NCI-H1436 treated with DMSO at 0.1 percent for 48 hours (cell line): ENCODE data around the gene KRTAP4-5.
"Not testable (repeated sequence)": the region's sequence is repeated elsewhere in the genome, so short reads cannot be mapped to it uniquely, and the experiment has no call there.

Experiments
- DNase-seq: peaks from one replicate; lab custom pipeline; 2025; lab: John Stamatoyannopoulos, UW

KRTAP4-5 gene

GRCh38 chr17:41149652-41149985, at the start of gene KRTAP4-5:
KRTAP4-5 (minus strand) TSS chr17:41149825; CDS start chr17:41149767, 58 bp downstream.
- no peak for DNase-seq

GRCh38 chr17:41196068-41196467, 46.4 kb upstream of the KRTAP4-5 start:
- no peak for DNase-seq

- no peak for DNase-seq
Observed at GRCh38 chr17:41190328-41190727, 40.7 kb upstream of the KRTAP4-5 start.

GRCh38 chr17:41189837-41190318, 40.3 kb upstream of the KRTAP4-5 start, which contains the start of gene KRTAP9-1:
KRTAP9-1 (plus strand) TSS chr17:41189887; CDS start chr17:41189887, 0 bp downstream.
- DNase-seq = not testable (repeated sequence)

- no peak for DNase-seq
Observed at GRCh38 chr17:41186872-41187271, 37.2 kb upstream of the KRTAP4-5 start.

GRCh38 chr17:41185001-41185400, 35.4 kb upstream of the KRTAP4-5 start:
- DNase-seq = no peak

GRCh38 chr17:41184480-41184961, 34.9 kb upstream of the KRTAP4-5 start, which contains the start of gene KRTAP4-1:
KRTAP4-1 (minus strand) TSS chr17:41184911; CDS start chr17:41184854, 57 bp downstream.
- DNase-seq = no peak

GRCh38 chr17:41178843-41179616, 29.4 kb upstream of the KRTAP4-5 start:
- DNase-seq = no peak

GRCh38 chr17:41178341-41178740, 28.7 kb upstream of the KRTAP4-5 start:
- DNase-seq = no peak

GRCh38 chr17:41177727-41178271, 28.2 kb upstream of the KRTAP4-5 start, which contains the start of gene KRTAP4-2:
KRTAP4-2 (minus strand) TSS chr17:41178221; CDS start chr17:41178164, 57 bp downstream.
- DNase-seq = no peak

GRCh38 chr17:41176744-41177387, 27.2 kb upstream of the KRTAP4-5 start:
- no peak for DNase-seq

- no peak for DNase-seq
Observed at GRCh38 chr17:41171886-41172285, 22.3 kb upstream of the KRTAP4-5 start.

- no peak for DNase-seq
Observed at GRCh38 chr17:41168121-41168520, 18.5 kb upstream of the KRTAP4-5 start, which contains the start of gene KRTAP4-3. KRTAP4-3 (minus strand) TSS chr17:41168221; CDS start chr17:41168172, 49 bp downstream.

- DNase-seq = no peak
Observed at GRCh38 chr17:41167561-41167960, 17.9 kb upstream of the KRTAP4-5 start.

GRCh38 chr17:41163828-41164227, 14.2 kb upstream of the KRTAP4-5 start:
- DNase-seq = no peak

- DNase-seq = no peak
Observed at GRCh38 chr17:41160648-41161047, 11.0 kb upstream of the KRTAP4-5 start, which contains the start of gene KRTAP4-4. KRTAP4-4 (minus strand) TSS chr17:41160748; CDS start chr17:41160691, 57 bp downstream.

- not testable (repeated sequence) for DNase-seq
Observed at GRCh38 chr17:41160190-41160589, 10.6 kb upstream of the KRTAP4-5 start.

GRCh38 chr17:41153856-41154255, 4.2 kb upstream of the KRTAP4-5 start:
- DNase-seq = no peak

GRCh38 chr17:41151525-41151924, 1.9 kb upstream of the KRTAP4-5 start:
- no peak for DNase-seq

GRCh38 chr17:41150026-41150425, 401 bp upstream of the KRTAP4-5 start:
- DNase-seq = no peak

- not testable (repeated sequence) for DNase-seq
Observed at GRCh38 chr17:41148971-41149651, 514 bp downstream of the KRTAP4-5 start.
